Immature natural killer cell (primary cell): ENCODE measurements around the gene RNF214. TPM values are rescaled to one million over a fixed set of nuclear protein-coding genes. Genes with fewer than 3 reads are reported as not detected.

Experiments used
- DNase-seq, 3 donors: peaks; one replicate each; pipeline ENCODE4 v3.0.0; 2022; ENCODE audit warnings: mixed read lengths in 1 of 3
- H3K27ac Mint-ChIP-seq, 6 donors: one replicate each; pipeline ENCODE4 v1.8.0; 2020; ENCODE audit warnings: mixed read lengths in 6 of 6, mild to moderate bottlenecking in 5 of 6, inconsistent platforms in 4 of 6, moderate library complexity in 3 of 6
- H3K27me3 Mint-ChIP-seq, 3 donors: one replicate each; pipeline ENCODE4 v1.8.0; 2020 to 2021; ENCODE audit warnings: low read depth in 3 of 3, mild to moderate bottlenecking in 3 of 3, mixed read lengths in 3 of 3, moderate library complexity in 3 of 3, inconsistent platforms in 1 of 3
- H3K36me3 Mint-ChIP-seq, 3 donors: one replicate each; pipeline ENCODE4 v1.8.0; 2020; ENCODE audit warnings: mixed read lengths in 3 of 3, inconsistent platforms in 2 of 3, mild to moderate bottlenecking in 2 of 3
- H3K4me1 Mint-ChIP-seq, 2 donors: one replicate each; pipeline ENCODE4 v1.8.0; 2020; ENCODE audit warnings: inconsistent platforms in 2 of 2, mild to moderate bottlenecking in 2 of 2, mixed read lengths in 2 of 2, moderate library complexity in 1 of 2
- H3K4me3 Mint-ChIP-seq, 5 donors: one replicate each; pipeline ENCODE4 v1.8.0; 2020; ENCODE audit warnings: mild to moderate bottlenecking in 5 of 5, mixed read lengths in 5 of 5, inconsistent platforms in 3 of 5, moderate library complexity in 3 of 5
- H3K9me3 Mint-ChIP-seq, 6 donors: one replicate each; pipeline ENCODE4 v1.8.0; 2020; ENCODE audit warnings: mild to moderate bottlenecking in 6 of 6, mixed read lengths in 6 of 6, inconsistent platforms in 4 of 6, moderate library complexity in 3 of 6
- polyA plus RNA-seq, 3 donors: library from polyadenylated mRNA; unstranded; fragments of 300-500 nt; fragmentation: Illumina TruSeq; gene quantifications; one replicate each; pipeline ENCODE4 v1.2.3, GENCODE V29; 2021

RNF214 gene
- polyA plus RNA-seq, 3 donors from 2014 or later, result 5.3 to 9.8 (median 8.9) TPM

- Mint-ChIP-seq H3K9me3 (no peaks in the 10 kb centered on the region), H3K36me3 (no peaks in the 10 kb centered on the region), H3K27me3 (peaks cover 0 to 2% (median 0%) of the 10 kb centered on the region in 3 donors), H3K4me1 (peaks cover 0 to 2% of the 10 kb centered on the region in 2 donors), H3K27ac (no peak overlapping the region), H3K4me3 (no peak overlapping the region)
- no peak for DNase-seq
Observed at GRCh38 chr11:117192401-117192875, 40.0 kb upstream of the RNF214 start.

DNA sequence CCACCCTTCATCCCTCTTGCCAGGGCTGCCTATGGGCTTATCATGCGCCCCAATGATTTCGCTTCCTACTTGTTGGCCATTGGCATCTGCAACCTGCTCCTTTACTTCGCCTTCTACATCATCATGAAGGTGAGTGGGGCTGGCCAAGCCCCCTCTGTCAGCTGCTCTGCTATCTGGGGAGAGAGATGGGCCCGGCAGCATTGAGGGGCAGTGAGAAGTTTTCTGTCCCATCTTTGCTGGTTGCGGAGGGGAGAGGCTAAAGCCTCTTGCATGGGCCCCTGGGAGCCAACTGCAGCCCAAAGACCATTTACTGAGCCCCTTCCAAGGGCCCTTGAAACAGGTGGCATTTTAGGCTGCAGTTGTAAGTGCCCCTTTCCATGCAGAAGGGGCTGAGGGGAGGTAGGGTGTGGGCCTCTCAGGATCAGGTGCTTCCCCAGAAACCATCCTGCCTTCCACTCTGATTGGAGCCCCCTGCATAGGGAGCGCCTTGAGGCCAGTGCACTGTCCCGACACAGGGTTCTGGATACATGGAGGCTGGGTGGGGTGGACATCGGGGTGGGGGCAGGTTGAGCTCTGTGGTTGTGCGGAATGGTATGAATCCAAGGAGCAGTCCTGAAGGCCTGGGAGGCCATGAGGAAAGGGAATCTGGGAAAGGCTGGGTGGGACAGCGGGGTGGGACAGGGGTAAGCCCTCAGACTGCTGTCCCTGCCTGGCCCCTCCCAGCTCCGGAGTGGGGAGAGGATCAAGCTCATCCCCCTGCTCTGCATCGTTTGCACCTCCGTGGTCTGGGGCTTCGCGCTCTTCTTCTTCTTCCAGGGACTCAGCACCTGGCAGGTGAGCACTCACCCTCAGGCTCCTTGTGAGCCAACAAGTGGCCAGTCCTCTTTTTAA, 39.1 kb upstream of the RNF214 start:
- Mint-ChIP-seq H3K36me3 (no peaks in the 10 kb centered on the region), H3K4me3 (no peak overlapping the region), H3K27me3 (peaks cover 0 to 2% (median 0%) of the 10 kb centered on the region in 3 donors), H3K27ac (peak overlapping the region in 3 of 6 donors; percentile 58 to 80 (median 67)), H3K9me3 (no peaks in the 10 kb centered on the region), H3K4me1 (peaks cover 0 to 2% of the 10 kb centered on the region in 2 donors)
- no peak for DNase-seq

- no peak for DNase-seq
- Mint-ChIP-seq H3K36me3 (no peaks in the 10 kb centered on the region), H3K27me3 (peaks cover 0 to 2% (median 0%) of the 10 kb centered on the region in 3 donors), H3K27ac (peak overlapping the region in 1 of 6 donors; percentile 76), H3K4me3 (no peak overlapping the region), H3K9me3 (no peaks in the 10 kb centered on the region), H3K4me1 (peaks cover 0 to 4% of the 10 kb centered on the region in 2 donors)
Observed at GRCh38 chr11:117194267-117194666, 38.2 kb upstream of the RNF214 start.

- H3K4me3 Mint-ChIP-seq, result no peak overlapping the region
- no peaks in the 10 kb centered on the region for H3K9me3 Mint-ChIP-seq
- no peaks in the 10 kb centered on the region for H3K36me3 Mint-ChIP-seq
- peaks cover 0 to 4% of the 10 kb centered on the region in 2 donors for H3K4me1 Mint-ChIP-seq
- H3K27me3 Mint-ChIP-seq, result peaks cover 0 to 3% (median 2%) of the 10 kb centered on the region in 3 donors
- H3K27ac Mint-ChIP-seq, result peak overlapping the region in 5 of 6 donors; percentile 1 to 51 (median 45)
- no peak for DNase-seq
Observed at GRCh38 chr11:117195258-117195657, 37.2 kb upstream of the RNF214 start.

GRCh38 chr11:117195761-117196160, 36.7 kb upstream of the RNF214 start:
- peak overlapping the region in 3 of 6 donors; percentile 27 to 64 (median 45) for H3K27ac Mint-ChIP-seq
- H3K4me1 Mint-ChIP-seq, result peaks cover 0 to 4% of the 10 kb centered on the region in 2 donors
- no peaks in the 10 kb centered on the region for H3K36me3 Mint-ChIP-seq
- no peak overlapping the region for H3K4me3 Mint-ChIP-seq
- H3K9me3 Mint-ChIP-seq, result no peaks in the 10 kb centered on the region
- DNase-seq, result no peak
- peaks cover 0 to 3% (median 2%) of the 10 kb centered on the region in 3 donors for H3K27me3 Mint-ChIP-seq

GRCh38 chr11:117197006-117197405, 35.5 kb upstream of the RNF214 start:
- Mint-ChIP-seq H3K4me3 (no peak overlapping the region), H3K9me3 (no peaks in the 10 kb centered on the region), H3K4me1 (peaks cover 0 to 4% of the 10 kb centered on the region in 2 donors), H3K36me3 (no peaks in the 10 kb centered on the region), H3K27me3 (peaks cover 0 to 3% (median 2%) of the 10 kb centered on the region in 3 donors), H3K27ac (peak overlapping the region in 1 of 6 donors; percentile 39)
- DNase-seq, result no peak

- peaks cover 0 to 4% of the 10 kb centered on the region in 2 donors for H3K4me1 Mint-ChIP-seq
- peak overlapping the region in 2 of 6 donors; percentile 3 to 39 for H3K27ac Mint-ChIP-seq
- H3K36me3 Mint-ChIP-seq, result no peaks in the 10 kb centered on the region
- H3K27me3 Mint-ChIP-seq, result peaks cover 0 to 3% (median 2%) of the 10 kb centered on the region in 3 donors
- DNase-seq, result no peak
- H3K9me3 Mint-ChIP-seq, result no peaks in the 10 kb centered on the region
- no peak overlapping the region for H3K4me3 Mint-ChIP-seq
Observed at GRCh38 chr11:117197516-117198456, 34.7 kb upstream of the RNF214 start.

DNA sequence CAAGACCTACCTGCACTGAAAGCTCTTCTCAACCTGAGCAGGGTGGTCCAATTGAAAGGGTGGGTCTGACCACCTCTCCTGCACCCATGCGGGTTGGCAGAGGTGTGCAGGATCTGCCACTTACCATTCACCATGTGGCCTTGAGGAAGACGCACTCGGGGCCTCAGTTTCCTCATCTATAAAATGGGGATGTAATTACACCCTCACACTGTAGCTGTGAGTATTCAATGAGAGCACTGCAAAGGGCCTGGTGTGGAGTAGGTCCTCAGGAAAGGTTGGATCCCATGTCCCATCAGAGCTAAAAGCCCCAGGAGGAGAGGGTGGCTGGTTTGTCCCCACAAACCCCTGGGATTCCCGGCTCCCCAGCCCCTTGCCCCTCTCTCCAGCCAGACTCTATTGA, 33.9 kb upstream of the RNF214 start:
- DNase-seq, result no peak
- peaks cover 0 to 4% of the 10 kb centered on the region in 2 donors for H3K4me1 Mint-ChIP-seq
- no peak overlapping the region for H3K4me3 Mint-ChIP-seq
- H3K27ac Mint-ChIP-seq, result peak overlapping the region in 1 of 6 donors; percentile 13
- H3K9me3 Mint-ChIP-seq, result no peaks in the 10 kb centered on the region
- H3K27me3 Mint-ChIP-seq, result peaks cover 0 to 3% (median 2%) of the 10 kb centered on the region in 3 donors
- no peaks in the 10 kb centered on the region for H3K36me3 Mint-ChIP-seq

DNA sequence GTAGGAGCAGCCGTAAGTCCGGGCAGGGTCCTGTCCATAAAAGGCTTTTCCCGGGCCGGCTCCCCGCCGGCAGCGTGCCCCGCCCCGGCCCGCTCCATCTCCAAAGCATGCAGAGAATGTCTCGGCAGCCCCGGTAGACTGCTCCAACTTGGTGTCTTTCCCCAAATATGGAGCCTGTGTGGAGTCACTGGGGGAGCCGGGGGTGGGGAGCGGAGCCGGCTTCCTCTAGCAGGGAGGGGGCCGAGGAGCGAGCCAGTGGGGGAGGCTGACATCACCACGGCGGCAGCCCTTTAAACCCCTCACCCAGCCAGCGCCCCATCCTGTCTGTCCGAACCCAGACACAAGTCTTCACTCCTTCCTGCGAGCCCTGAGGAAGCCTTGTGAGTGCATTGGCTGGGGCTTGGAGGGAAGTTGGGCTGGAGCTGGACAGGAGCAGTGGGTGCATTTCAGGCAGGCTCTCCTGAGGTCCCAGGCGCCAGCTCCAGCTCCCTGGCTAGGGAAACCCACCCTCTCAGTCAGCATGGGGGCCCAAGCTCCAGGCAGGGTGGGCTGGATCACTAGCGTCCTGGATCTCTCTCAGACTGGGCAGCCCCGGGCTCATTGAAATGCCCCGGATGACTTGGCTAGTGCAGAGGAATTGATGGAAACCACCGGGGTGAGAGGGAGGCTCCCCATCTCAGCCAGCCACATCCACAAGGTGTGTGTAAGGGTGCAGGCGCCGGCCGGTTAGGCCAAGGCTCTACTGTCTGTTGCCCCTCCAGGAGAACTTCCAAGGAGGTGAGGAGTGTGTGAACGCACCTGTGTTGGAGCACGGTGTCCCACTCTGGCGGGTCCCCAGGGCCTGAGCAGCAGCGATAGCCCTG, 33.2 kb upstream of the RNF214 start, which contains the start of gene TAGLN:
TSS of gene TAGLN (plus strand) at position 318 of the 863 bp plus-strand sequence. CDS start 3,644 bp downstream, outside the sequence.
- Mint-ChIP-seq H3K27ac (peak within 1 kb of the TSS in 1 of 6 donors; percentile 13), H3K9me3 (no peaks in the 10 kb centered on the region), H3K27me3 (peaks cover 0 to 3% (median 2%) of the 10 kb centered on the region in 3 donors), H3K4me1 (peaks cover 0 to 4% of the 10 kb centered on the region in 2 donors), H3K36me3 (peaks cover 0 to 4% (median 0%) of the 10 kb centered on the region in 3 donors), H3K4me3 (no peak within 1 kb of the TSS)
- no peak for DNase-seq

DNA sequence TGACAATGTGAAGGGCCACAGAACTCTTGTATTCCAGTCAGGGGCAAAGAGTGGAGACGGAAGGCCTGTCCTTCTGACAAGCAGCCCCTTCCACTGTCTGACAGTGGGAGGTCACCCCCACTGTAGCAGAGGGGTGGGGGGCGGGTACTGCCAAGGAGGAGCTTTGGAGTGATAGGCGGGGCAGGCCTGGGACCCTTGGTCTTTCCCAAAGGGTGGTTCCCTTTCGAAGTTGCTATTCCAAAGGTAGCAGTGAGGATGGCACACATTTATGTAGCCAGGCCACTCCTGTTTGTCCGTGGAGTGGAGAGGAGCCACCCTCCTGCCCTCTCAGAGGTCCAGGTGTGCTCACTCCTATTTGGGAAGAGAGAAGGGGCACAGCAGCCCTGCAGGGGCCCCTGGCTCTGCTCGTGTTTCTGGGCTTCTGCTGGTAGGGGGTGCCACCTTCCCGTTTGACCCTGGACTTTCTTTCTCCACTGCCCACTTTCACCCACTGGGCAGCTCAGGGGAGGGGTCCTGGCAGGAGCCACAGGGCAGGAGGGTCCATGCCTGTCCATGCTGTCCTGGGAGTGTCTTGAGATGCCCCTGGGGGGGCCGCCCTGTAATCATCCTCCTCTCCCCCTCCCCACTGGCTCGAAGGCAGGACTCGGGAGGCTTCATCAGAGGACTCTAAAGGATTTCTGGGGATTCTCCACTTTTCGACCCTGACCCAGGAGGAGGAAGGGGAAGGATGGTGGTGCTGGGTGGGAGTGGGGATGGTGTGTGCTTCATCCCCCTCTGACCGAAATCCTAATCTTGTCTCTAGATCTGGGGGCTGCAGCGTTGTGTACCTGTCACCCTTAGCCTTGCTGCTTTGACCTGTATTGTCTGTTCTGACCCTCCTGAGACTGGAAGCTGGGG, 32.3 kb upstream of the RNF214 start:
- H3K36me3 Mint-ChIP-seq, result peaks cover 0 to 9% (median 3%) of the 10 kb centered on the region in 3 donors
- no peaks in the 10 kb centered on the region for H3K9me3 Mint-ChIP-seq
- H3K4me3 Mint-ChIP-seq, result no peak overlapping the region
- H3K4me1 Mint-ChIP-seq, result peaks cover 0 to 4% of the 10 kb centered on the region in 2 donors
- H3K27ac Mint-ChIP-seq, result peak overlapping the region in 1 of 6 donors; percentile 24
- DNase-seq, result no peak
- peaks cover 0 to 3% (median 2%) of the 10 kb centered on the region in 3 donors for H3K27me3 Mint-ChIP-seq

- H3K4me3 Mint-ChIP-seq, result no peak overlapping the region
- H3K27me3 Mint-ChIP-seq, result peaks cover 0 to 3% (median 0%) of the 10 kb centered on the region in 3 donors
- peaks cover 0 to 10% (median 3%) of the 10 kb centered on the region in 3 donors for H3K36me3 Mint-ChIP-seq
- H3K4me1 Mint-ChIP-seq, result peaks cover 0 to 2% of the 10 kb centered on the region in 2 donors
- H3K27ac Mint-ChIP-seq, result peak overlapping the region in 2 of 6 donors; percentile 24 to 28
- DNase-seq, result no peak
- no peaks in the 10 kb centered on the region for H3K9me3 Mint-ChIP-seq
Observed at GRCh38 chr11:117200813-117201657, 31.4 kb upstream of the RNF214 start.
